ENCODE results near the gene SFI1.

GRCh38 chr22:31448382-31448781 is 48.0 kb upstream of the SFI1 start:
- no peak for TF ChIP-seq CTCF (IDR thresholded peaks at IDR 0.05)
- TF ChIP-seq POLR2A (IDR thresholded peaks at IDR 0.05) = no peak
